H4 (cell line): ENCODE results near the gene OCA2. TPM values are rescaled to one million over a fixed set of nuclear protein-coding genes. Genes with fewer than 3 reads are reported as not detected.
"Not testable (repeated sequence)": the region's sequence is repeated elsewhere in the genome, so short reads cannot be mapped to it uniquely, and the experiment has no call there.

Source experiments
- DNase-seq: peaks from one replicate; pipeline ENCODE4 v3.0.0-alpha.2; 2015; ENCODE audit warnings: low spot score
- total RNA-seq: library from RNA; depleted of rRNA; stranded (reverse); fragments of >200 nt; shearing (Covaris generic); gene quantifications from 2 replicates; pipeline ENCODE4 v1.2.3, GENCODE V29; 2014

Gene OCA2
- total RNA-seq, 1 experiment from 2014 or later, result 0.12 TPM

- no peak for DNase-seq
These were observed 328.2 kb downstream of the OCA2 start for GRCh38 chr15:27770769-27771554.

DNA sequence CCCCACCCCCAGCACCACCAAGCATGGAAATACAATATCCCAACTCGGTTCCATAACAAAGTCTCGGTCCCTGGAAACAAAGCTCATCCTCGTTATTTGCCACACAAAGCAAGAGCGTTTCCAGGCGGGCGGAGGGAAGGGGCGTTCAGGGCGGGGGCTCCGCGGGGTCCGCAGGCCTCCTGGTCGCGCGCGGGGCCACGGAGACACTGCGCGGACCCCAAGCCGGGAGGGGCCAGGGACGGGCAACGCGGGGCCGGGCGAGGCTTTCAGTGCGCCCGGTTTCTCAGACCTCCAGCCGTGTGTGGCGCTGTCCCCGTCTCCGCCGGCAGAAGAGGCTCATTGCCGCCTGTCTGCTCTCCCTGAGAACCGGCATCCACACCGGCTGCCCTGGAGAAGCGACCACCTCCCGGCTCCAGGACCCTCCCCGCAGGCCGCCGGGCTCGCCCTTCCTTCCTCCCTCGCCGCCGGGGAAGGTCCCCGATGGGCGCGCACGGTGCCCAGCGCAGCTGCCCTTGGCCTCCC is 329.0 kb downstream of the OCA2 start:
- no peak for DNase-seq

DNA sequence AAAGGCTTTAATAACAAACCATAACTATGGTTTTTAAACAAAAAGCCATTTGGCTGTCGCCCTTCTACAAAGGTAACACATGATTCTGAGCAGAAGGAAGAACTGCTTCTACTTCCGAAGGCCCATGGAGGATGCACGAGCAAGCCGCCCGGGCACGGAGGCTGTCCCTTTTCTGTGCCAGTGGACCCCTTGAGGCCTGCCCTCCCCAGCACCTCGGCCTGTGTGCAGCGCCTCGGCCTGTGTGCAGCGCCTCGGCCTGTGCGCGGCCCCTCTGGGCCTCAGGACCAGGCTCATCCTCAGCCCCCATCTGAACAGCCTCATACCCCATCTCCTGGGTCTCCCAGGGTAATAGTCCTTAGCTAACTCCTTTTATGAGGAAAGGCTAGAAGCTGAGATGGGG is 329.5 kb downstream of the OCA2 start:
- no peak for DNase-seq

GRCh38 chr15:27768732-27769475 is 330.2 kb downstream of the OCA2 start:
- DNase-seq, result no peak

GRCh38 chr15:27767918-27768640 is 331.0 kb downstream of the OCA2 start:
- no peak for DNase-seq

GRCh38 chr15:27767430-27767829 is 331.7 kb downstream of the OCA2 start:
- DNase-seq, result not testable (repeated sequence)

- no peak for DNase-seq
These were observed 334.8 kb downstream of the OCA2 start for GRCh38 chr15:27764339-27764738.

- DNase-seq, result no peak
These were observed 335.6 kb downstream of the OCA2 start for GRCh38 chr15:27763514-27763913.

GRCh38 chr15:27762471-27762870 is 336.6 kb downstream of the OCA2 start:
- DNase-seq, result no peak

- no peak for DNase-seq
These were observed 342.1 kb downstream of the OCA2 start for GRCh38 chr15:27757052-27757451.

DNA sequence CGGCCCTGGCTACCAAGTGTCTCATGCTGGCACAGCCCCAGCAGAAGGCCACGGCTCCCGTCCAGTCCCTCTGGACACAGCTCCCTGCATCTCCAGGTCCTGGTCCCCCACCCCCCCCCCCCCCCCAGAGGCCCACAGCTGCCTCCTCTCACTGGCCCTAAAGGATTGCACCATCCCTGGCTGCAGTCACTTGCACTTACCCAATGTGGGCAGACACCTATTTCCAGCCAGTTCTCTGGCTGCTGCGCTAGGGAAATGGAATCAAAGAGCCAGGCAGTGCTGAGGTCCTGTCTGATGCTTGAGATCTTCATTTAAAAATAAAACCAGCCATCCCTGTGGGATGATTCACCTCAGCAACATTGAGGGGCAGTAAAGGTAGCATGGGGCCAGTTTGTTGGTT is 346.4 kb downstream of the OCA2 start:
- no peak for DNase-seq

DNA sequence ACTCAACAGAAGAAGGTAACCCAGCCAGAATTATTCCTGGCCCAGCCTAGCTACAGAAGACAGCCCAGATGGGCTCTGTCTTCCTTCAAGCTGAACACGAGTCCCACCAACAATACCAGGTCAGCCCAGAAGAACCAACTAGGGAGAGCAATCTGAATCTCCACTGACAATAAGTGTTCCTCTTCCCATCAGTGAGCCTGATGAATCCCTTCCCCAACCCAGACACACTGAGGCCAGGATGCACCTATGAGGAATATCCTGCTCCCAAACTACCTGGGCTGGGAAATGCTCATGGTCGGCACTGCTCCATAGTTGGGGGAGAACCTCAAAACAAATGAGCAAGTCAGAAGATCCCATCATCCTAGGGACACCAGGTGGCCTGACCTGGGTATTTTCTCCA is 351.1 kb downstream of the OCA2 start:
- DNase-seq, result no peak

DNA sequence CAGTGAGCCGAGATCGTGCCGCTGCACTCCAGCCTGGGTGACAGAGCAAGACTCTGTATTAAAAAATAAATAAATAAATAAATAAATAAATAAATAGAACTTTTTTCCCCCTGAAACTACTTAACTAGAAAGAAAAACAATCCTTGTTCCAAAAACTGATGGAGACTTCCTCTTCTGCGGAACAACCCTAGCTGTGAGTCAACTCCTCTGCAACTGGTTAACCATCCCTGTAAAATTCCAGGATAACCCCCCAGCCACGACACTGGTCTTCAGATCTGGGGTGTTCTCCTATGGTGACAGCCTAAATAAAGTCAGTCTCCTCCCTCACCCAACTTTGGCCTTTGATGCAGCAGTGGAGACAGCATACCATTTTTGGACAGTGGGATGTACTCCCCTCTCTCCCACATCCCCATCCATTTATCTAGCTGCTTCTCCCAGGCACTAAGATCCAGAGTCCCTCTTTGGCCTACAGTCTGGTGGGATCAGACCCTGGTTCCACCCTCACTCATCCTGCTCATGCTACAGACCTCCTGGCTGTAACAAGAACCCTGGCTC is 352.6 kb downstream of the OCA2 start:
- no peak for DNase-seq

DNA sequence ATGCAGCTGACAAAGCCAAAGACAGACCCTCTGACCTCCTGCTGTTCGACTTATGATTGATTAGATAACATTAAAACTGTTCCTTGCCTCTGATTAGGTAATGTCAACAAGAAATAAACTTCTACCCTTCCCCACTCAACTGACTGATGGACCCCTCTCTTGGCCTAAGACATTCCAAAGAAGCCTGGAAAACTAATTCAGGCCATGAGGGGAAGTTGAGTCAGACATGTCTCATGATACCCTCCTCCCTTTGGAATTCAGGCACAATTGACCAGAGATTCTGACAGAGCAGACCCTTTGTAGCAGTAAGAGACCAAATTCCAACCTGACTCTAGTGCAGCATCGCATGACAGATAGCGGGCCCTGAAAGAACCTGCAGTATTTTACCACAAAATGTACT is 354.5 kb downstream of the OCA2 start:
- no peak for DNase-seq

GRCh38 chr15:27743638-27744037 is 355.5 kb downstream of the OCA2 start:
- DNase-seq, result no peak

GRCh38 chr15:27742751-27743477 is 356.2 kb downstream of the OCA2 start:
- DNase-seq, result no peak

DNA sequence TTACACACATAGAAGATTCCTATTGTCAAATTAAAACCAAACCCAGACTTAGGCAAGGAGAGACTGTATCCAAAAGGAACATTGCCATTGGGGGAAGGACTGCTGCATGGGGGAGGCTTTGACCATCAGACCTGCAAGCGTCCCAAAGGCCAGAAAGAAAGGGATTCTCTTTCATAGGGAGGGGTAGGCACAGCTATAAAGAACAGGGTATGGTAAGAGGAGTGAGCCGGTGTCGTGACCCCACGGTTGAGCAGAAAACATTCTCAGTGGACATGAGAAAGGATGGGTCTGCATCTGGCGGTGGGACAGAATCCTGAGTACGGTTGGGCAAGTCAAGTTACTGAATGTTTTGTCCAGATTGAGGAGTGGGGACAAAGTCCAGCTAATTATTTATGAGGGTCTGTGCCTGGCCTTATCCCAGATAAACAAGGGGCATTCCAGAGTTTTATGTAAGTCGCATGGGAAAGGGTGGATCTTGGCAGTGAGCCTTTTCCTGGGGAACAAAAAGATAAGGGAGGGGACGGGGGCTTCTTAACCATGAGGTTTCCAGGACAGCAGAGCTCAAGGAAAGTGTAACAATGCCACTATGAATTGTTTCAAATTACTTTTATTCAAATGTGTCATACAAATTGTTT is 357.8 kb downstream of the OCA2 start:
- no peak for DNase-seq

DNA sequence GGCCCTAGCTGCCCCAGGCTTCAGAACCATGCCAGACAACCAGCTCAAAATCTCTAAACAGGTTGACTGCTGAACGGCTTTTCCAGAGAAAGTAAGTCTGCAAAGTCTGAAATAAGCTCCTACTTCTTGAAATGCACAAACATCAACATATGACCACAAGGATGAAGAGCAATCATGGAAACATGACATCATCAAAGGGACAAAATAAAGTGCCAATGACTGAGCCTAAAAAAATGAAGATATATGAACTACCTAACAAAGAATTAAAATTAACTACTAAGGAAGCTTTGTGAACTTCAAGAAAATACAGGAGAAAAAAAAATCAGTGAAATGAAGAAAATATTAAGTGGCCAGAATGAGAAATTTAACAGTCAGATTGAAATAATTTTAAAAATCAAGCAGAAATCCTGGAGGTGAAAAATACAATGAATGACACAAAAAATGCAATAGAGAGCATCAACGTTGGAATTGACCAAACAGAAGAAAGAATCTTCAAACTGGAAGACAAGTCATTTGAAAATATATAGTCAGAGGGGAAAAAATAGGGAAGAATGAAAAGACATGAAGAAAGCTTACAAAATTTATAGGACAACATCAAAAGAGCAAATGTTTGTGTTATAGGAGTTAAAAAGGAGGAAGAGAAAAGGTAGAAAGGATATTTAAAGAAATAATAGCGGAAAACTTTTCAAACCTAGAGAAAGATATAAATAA is 364.2 kb downstream of the OCA2 start:
- DNase-seq, result no peak

- no peak for DNase-seq
These were observed 367.3 kb downstream of the OCA2 start for GRCh38 chr15:27731776-27732175.

DNA sequence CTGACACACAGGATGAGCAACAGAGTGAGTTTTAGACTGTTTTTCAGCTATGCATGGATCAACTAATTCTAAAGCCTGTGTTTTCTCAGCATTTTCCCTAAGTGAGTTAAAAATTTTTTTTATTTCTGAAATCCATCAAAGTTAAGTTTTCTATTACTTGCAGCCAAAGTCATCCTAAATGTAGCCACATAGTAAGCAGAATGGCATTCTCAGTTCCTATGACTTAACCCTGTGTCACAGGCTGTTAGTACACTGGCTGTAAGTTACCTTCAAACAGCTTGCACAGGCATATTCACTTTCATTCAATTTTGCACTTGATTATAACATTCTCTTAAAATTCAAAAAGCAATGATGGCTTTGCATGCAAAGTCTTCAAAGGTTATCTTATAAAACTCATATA is 368.2 kb downstream of the OCA2 start:
- no peak for DNase-seq
